Measurements from ENCODE around the gene CCT3.

DNA sequence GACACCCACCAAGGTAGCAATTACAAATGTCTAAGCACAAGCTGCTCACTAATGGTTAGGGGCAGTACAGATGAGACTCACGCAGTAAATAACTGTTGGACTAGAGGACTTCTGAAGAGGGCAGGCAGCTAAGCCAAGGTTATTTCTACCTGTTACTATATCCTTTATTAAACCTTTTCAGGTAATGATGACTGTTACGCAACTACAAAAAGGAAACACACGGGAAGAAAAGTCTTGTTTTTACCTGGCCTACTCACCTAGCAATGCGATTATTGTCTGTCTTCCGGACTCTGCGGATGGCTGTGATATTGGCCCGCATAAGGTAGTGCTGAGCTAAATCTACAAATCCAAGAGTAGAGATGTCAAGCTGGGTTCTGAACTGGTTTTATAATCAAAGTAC is 21.2 kb downstream of the CCT3 start:
- TF ChIP-seq RCOR1 (conservative IDR thresholded peaks at IDR 0.05; ENCODE audit: low read depth, low read length) (no peak), IKZF2 (IDR thresholded peaks at IDR 0.05) (no peak), SIN3A (IDR thresholded peaks at IDR 0.05; ENCODE audit: low read depth, low read length) (no peak), POU2F2 (IDR thresholded peaks at IDR 0.05; ENCODE audit: borderline replicate concordance, low read depth, low read length) (no peak)

Data from GM12878 (cell line).